Naive thymus-derived CD4-positive, alpha-beta T cell (primary cell): Measurements from ENCODE around the gene KIRREL1. TPM values are rescaled to one million over a fixed set of nuclear protein-coding genes. Genes with fewer than 3 reads are reported as not detected.

Experiments
- ATAC-seq: fragments of 150-1000 bp; cut with Tn5 transposase; 2 replicates; pipeline ENCODE4 v1.10.0; 2021; ENCODE audit warnings: mild to moderate bottlenecking, moderate library complexity
- CTCF ChIA-PET: fragments of 350-600 bp; sonication (Branson Sonifier 250); formaldehyde crosslinking; loops from one replicate; lab custom pipeline; 2021; ENCODE audit warnings: antibody characterized with exemption; lab: Charles Lee
- POLR2A ChIA-PET: fragments of 350-600 bp; sonication (Branson Sonifier 250); formaldehyde crosslinking; loops from one replicate; lab custom pipeline; 2021; ENCODE audit warnings: antibody characterized with exemption, inconsistent platforms; lab: Charles Lee
- DNase-seq, 9 donors: peaks; one replicate each; pipeline versions ENCODE4 v3.0.0 to v3.0.0-alpha.2; 2020 to 2022; ENCODE audit warnings: mixed read lengths in 1 of 9
- H3K27ac ChIP-seq: one replicate; pipeline ENCODE4 v1.7.0; 2013; ENCODE audit warnings: mild to moderate bottlenecking, low read depth, low read length, moderate library complexity
- H3K27me3 ChIP-seq, 2 donors: one replicate each; pipeline ENCODE4 v1.7.0; 2013; ENCODE audit warnings: low read length in 2 of 2, mild to moderate bottlenecking in 2 of 2, moderate library complexity in 2 of 2; ENCODE audit not compliant: control insufficient read depth in 2 of 2, insufficient read depth in 2 of 2
- H3K36me3 ChIP-seq, 3 experiments: 1 replicate in 2 of 3; 2 replicates in 1 of 3; pipeline ENCODE4 v1.7.0; 2013; ENCODE audit warnings: low read length in 3 of 3, mild to moderate bottlenecking in 3 of 3, moderate library complexity in 1 of 3; ENCODE audit not compliant: insufficient read depth in 3 of 3, control insufficient read depth in 2 of 3
- H3K4me1 ChIP-seq, 2 donors: one replicate each; pipeline ENCODE4 v1.7.0; 2013; ENCODE audit warnings: low read length in 2 of 2, mild to moderate bottlenecking in 2 of 2, moderate library complexity in 1 of 2; ENCODE audit not compliant: control insufficient read depth in 2 of 2, insufficient read depth in 2 of 2
- H3K4me3 ChIP-seq: 2 replicates; pipeline ENCODE4 v1.7.0; 2013; ENCODE audit warnings: mild to moderate bottlenecking, low read length
- H3K9me3 ChIP-seq, 3 experiments: 1 replicate in 2 of 3; 2 replicates in 1 of 3; pipeline ENCODE4 v1.7.0; 2013; ENCODE audit warnings: low read length in 3 of 3; ENCODE audit not compliant: control insufficient read depth in 2 of 3
- H3K27ac Mint-ChIP-seq, 9 donors: one replicate each; pipeline ENCODE4 v1.8.0; 2020 to 2022; ENCODE audit warnings: mixed read lengths in 9 of 9, mild to moderate bottlenecking in 8 of 9, moderate library complexity in 5 of 9, inconsistent platforms in 2 of 9
- H3K27me3 Mint-ChIP-seq, 5 donors: one replicate each; pipeline ENCODE4 v1.8.0; 2021 to 2022; ENCODE audit warnings: mixed read lengths in 5 of 5, mild to moderate bottlenecking in 1 of 5
- H3K36me3 Mint-ChIP-seq, 5 donors: one replicate each; pipeline ENCODE4 v1.8.0; 2020 to 2022; ENCODE audit warnings: mixed read lengths in 5 of 5, mild to moderate bottlenecking in 3 of 5, inconsistent platforms in 1 of 5
- H3K4me1 Mint-ChIP-seq, 7 donors: one replicate each; pipeline ENCODE4 v1.8.0; 2020 to 2022; ENCODE audit warnings: mixed read lengths in 7 of 7, mild to moderate bottlenecking in 3 of 7, inconsistent platforms in 1 of 7
- H3K4me3 Mint-ChIP-seq, 10 donors: one replicate each; pipeline ENCODE4 v1.8.0; 2020 to 2022; ENCODE audit warnings: mild to moderate bottlenecking in 10 of 10, mixed read lengths in 10 of 10, moderate library complexity in 6 of 10, inconsistent platforms in 2 of 10
- H3K9me3 Mint-ChIP-seq, 11 donors: one replicate each; pipeline ENCODE4 v1.8.0; 2020 to 2022; ENCODE audit warnings: mixed read lengths in 11 of 11, mild to moderate bottlenecking in 4 of 11, inconsistent platforms in 1 of 11, moderate library complexity in 1 of 11
- intact Hi-C, 2 donors: fragments of 100-400 bp; cut with micrococcal nuclease; formaldehyde crosslinking; loops; one replicate each; pipeline ENCODE4 v1.15.1; 2023
- polyA plus RNA-seq, 2 donors: library from polyadenylated mRNA; unstranded; fragments of 300-500 nt; fragmentation: Illumina TruSeq; gene quantifications; one replicate each; pipeline ENCODE4 v1.2.3, GENCODE V29; 2021
- total RNA-seq, 6 experiments: library from RNA in 5 of 6; stranded (reverse) in 5 of 6; gene quantifications; 1 replicate in 5 of 6; 2 replicates in 1 of 6; pipeline ENCODE4 v1.2.3 and lab custom pipeline; 2021 to 2026

Gene KIRREL1
- total and polyA plus RNA-seq, 7 experiments from 2014 or later, result not detected

GRCh38 chr1:158119976-158120653 is 126.7 kb downstream of the KIRREL1 start:
- Histone ChIP-seq H3K36me3 (no peaks in the 10 kb centered on the region), H3K4me1 (no peaks in the 10 kb centered on the region), H3K27me3 (no peaks in the 10 kb centered on the region), H3K9me3 (no peaks in the 10 kb centered on the region), H3K27ac (no peak overlapping the region), H3K4me3 (no peak overlapping the region)
- Mint-ChIP-seq H3K4me3 (no peak overlapping the region), H3K27ac (no peak overlapping the region), H3K4me1 (peaks cover 4 to 12% (median 9%) of the 10 kb centered on the region in 7 donors), H3K9me3 (no peaks in the 10 kb centered on the region), H3K27me3 (peaks cover 56 to 78% (median 63%) of the 10 kb centered on the region in 5 donors), H3K36me3 (no peaks in the 10 kb centered on the region)
- intact Hi-C loops, result loop anchor here (5.0 to 10.0 kb wide), 2 partner anchors 925 to 952 kb away; no protein-coding TSS in a partner anchor
- DNase-seq (no peak), ATAC-seq (no peak)
- ChIA-PET CTCF (interaction anchor here (1.0 to 2.6 kb wide), 3 partner anchors 23 to 540 kb away, joined by 3 to 10 read pairs (median 3); no protein-coding TSS in a partner anchor), POLR2A (no interaction called here)

GRCh38 chr1:158121604-158122254 is 128.3 kb downstream of the KIRREL1 start:
- H3K36me3 ChIP-seq, result no peaks in the 10 kb centered on the region
- POLR2A ChIA-PET, result no interaction called here
- H3K4me3 ChIP-seq, result no peak overlapping the region
- H3K27me3 ChIP-seq, result no peaks in the 10 kb centered on the region
- no peak for ATAC-seq
- peak in 4 of 9 donors; percentile 16 to 31 (median 27) for DNase-seq
- intact Hi-C loops, result loop anchor here in 1 of 2 donors (10.0 kb wide), 1 partner anchor 927 kb away; no protein-coding TSS in a partner anchor
- CTCF ChIA-PET, result interaction anchor here (1.1 to 2.6 kb wide), 4 partner anchors 12 to 541 kb away, joined by 3 to 10 read pairs (median 8); partner anchors contain the start of gene KIRREL1
- no peaks in the 10 kb centered on the region for H3K9me3 ChIP-seq
- H3K4me1 ChIP-seq, result no peaks in the 10 kb centered on the region
- peaks cover 5 to 13% (median 9%) of the 10 kb centered on the region in 7 donors for H3K4me1 Mint-ChIP-seq
- H3K27me3 Mint-ChIP-seq, result peaks cover 42 to 71% (median 53%) of the 10 kb centered on the region in 5 donors
- no peak overlapping the region for H3K4me3 Mint-ChIP-seq
- no peaks in the 10 kb centered on the region for H3K9me3 Mint-ChIP-seq
- H3K27ac Mint-ChIP-seq, result peak overlapping the region in 1 of 9 donors; percentile 21
- no peaks in the 10 kb centered on the region for H3K36me3 Mint-ChIP-seq
- H3K27ac ChIP-seq, result no peak overlapping the region

GRCh38 chr1:158122833-158123388 is 129.5 kb downstream of the KIRREL1 start:
- no peaks in the 10 kb centered on the region for H3K9me3 ChIP-seq
- CTCF ChIA-PET, result interaction anchor here (0.7 to 2.9 kb wide), 7 partner anchors 9 to 753 kb away, joined by 3 to 10 read pairs (median 7); partner anchors contain the start of gene KIRREL1
- H3K36me3 ChIP-seq, result no peaks in the 10 kb centered on the region
- no peaks in the 10 kb centered on the region for H3K4me1 ChIP-seq
- H3K9me3 Mint-ChIP-seq, result no peaks in the 10 kb centered on the region
- H3K4me3 Mint-ChIP-seq, result no peak overlapping the region
- ATAC-seq (no peak), DNase-seq (no peak)
- H3K27me3 ChIP-seq, result no peaks in the 10 kb centered on the region
- H3K36me3 Mint-ChIP-seq, result no peaks in the 10 kb centered on the region
- peaks cover 43 to 65% (median 50%) of the 10 kb centered on the region in 5 donors for H3K27me3 Mint-ChIP-seq
- intact Hi-C loops, result loop anchor here in 1 of 2 donors (10.0 kb wide), 1 partner anchor 928 kb away; no protein-coding TSS in a partner anchor
- peaks cover 4 to 12% (median 5%) of the 10 kb centered on the region in 7 donors for H3K4me1 Mint-ChIP-seq
- no peak overlapping the region for H3K27ac ChIP-seq
- H3K27ac Mint-ChIP-seq, result no peak overlapping the region
- H3K4me3 ChIP-seq, result no peak overlapping the region
- POLR2A ChIA-PET, result no interaction called here

GRCh38 chr1:158124034-158124433 is 130.6 kb downstream of the KIRREL1 start:
- no peak overlapping the region for H3K27ac Mint-ChIP-seq
- Histone ChIP-seq H3K36me3 (no peaks in the 10 kb centered on the region), H3K9me3 (no peaks in the 10 kb centered on the region), H3K4me1 (no peaks in the 10 kb centered on the region), H3K27me3 (no peaks in the 10 kb centered on the region), H3K4me3 (no peak overlapping the region), H3K27ac (no peak overlapping the region)
- H3K27me3 Mint-ChIP-seq, result peaks cover 36 to 56% (median 41%) of the 10 kb centered on the region in 5 donors
- ChIA-PET POLR2A (no interaction called here), CTCF (interaction anchor here (0.9 to 2.9 kb wide), 11 partner anchors 8 to 547 kb away, joined by 3 to 24 read pairs (median 9); no protein-coding TSS in a partner anchor)
- peaks cover 0 to 5% (median 3%) of the 10 kb centered on the region in 7 donors for H3K4me1 Mint-ChIP-seq
- ATAC-seq (no peak), DNase-seq (no peak)
- H3K36me3 Mint-ChIP-seq, result no peaks in the 10 kb centered on the region
- no peaks in the 10 kb centered on the region for H3K9me3 Mint-ChIP-seq
- intact Hi-C loops, result loop anchor here (2.0 to 10.0 kb wide), 2 partner anchors 159 to 929 kb away; no protein-coding TSS in a partner anchor
- no peak overlapping the region for H3K4me3 Mint-ChIP-seq

- H3K4me1 Mint-ChIP-seq, result peaks cover 0 to 5% (median 3%) of the 10 kb centered on the region in 7 donors
- ChIA-PET CTCF (interaction anchor here (0.9 to 2.9 kb wide), 11 partner anchors 8 to 548 kb away, joined by 3 to 24 read pairs (median 9); no protein-coding TSS in a partner anchor), POLR2A (no interaction called here)
Observed at GRCh38 chr1:158124999-158125398, 131.6 kb downstream of the KIRREL1 start.

GRCh38 chr1:158126425-158126824 is 133.0 kb downstream of the KIRREL1 start:
- no peak overlapping the region for H3K27ac Mint-ChIP-seq
- no peak for DNase-seq
- peaks cover 18 to 42% (median 24%) of the 10 kb centered on the region in 5 donors for H3K27me3 Mint-ChIP-seq
- no peaks in the 10 kb centered on the region for H3K27me3 ChIP-seq
- ChIA-PET POLR2A (no interaction called here), CTCF (no interaction called here)
- H3K36me3 Mint-ChIP-seq, result no peaks in the 10 kb centered on the region
- no peaks in the 10 kb centered on the region for H3K9me3 Mint-ChIP-seq
- no peaks in the 10 kb centered on the region for H3K36me3 ChIP-seq
- ATAC-seq, result no peak
- intact Hi-C loops, result loop anchor here in 1 of 2 donors (10.0 kb wide), 1 partner anchor 932 kb away; no protein-coding TSS in a partner anchor
- H3K27ac ChIP-seq, result no peak overlapping the region
- no peak overlapping the region for H3K4me3 ChIP-seq
- no peak overlapping the region for H3K4me3 Mint-ChIP-seq
- no peaks in the 10 kb centered on the region for H3K4me1 ChIP-seq
- peaks cover 0 to 5% (median 3%) of the 10 kb centered on the region in 7 donors for H3K4me1 Mint-ChIP-seq
- H3K9me3 ChIP-seq, result no peaks in the 10 kb centered on the region

More at GRCh38 chr1:158124999-158125398, 131.6 kb downstream of the KIRREL1 start:
- ATAC-seq, result peak; percentile 94
- no peak overlapping the region for H3K4me3 Mint-ChIP-seq
- peaks cover 31 to 55% (median 36%) of the 10 kb centered on the region in 5 donors for H3K27me3 Mint-ChIP-seq
- DNase-seq, result peak; percentile 25 to 70 (median 58)
- H3K9me3 ChIP-seq, result no peaks in the 10 kb centered on the region
- no peak overlapping the region for H3K27ac ChIP-seq
- no peaks in the 10 kb centered on the region for H3K4me1 ChIP-seq
- H3K36me3 ChIP-seq, result no peaks in the 10 kb centered on the region
- H3K27me3 ChIP-seq, result no peaks in the 10 kb centered on the region
- H3K9me3 Mint-ChIP-seq, result no peaks in the 10 kb centered on the region
- intact Hi-C loops, result loop anchor here (1.0 to 10.0 kb wide), 7 partner anchors 24 to 930 kb away; no protein-coding TSS in a partner anchor
- H3K27ac Mint-ChIP-seq, result no peak overlapping the region
- no peak overlapping the region for H3K4me3 ChIP-seq
- H3K36me3 Mint-ChIP-seq, result no peaks in the 10 kb centered on the region
